HEK293T (cell line): Measurements from ENCODE around the gene ATXN2L.

Source experiments
- BHLHE40 ChIP-seq: fragments of 450-650 bp; IDR thresholded peaks from 2 replicates; pipeline ENCODE4 v1.6.1; 2016; ENCODE audit warnings: mild to moderate bottlenecking, moderate library complexity, borderline replicate concordance
- CTBP1 ChIP-seq: fragments of 450-650 bp; IDR thresholded peaks from 2 replicates; pipeline ENCODE4 v1.6.1; 2016; ENCODE audit warnings: borderline replicate concordance
- ELF4 ChIP-seq: fragments of 450-650 bp; IDR thresholded peaks from 2 replicates; pipeline ENCODE4 v1.6.1; 2017; ENCODE audit warnings: antibody characterized with exemption
- FOXK2 ChIP-seq: fragments of 450-650 bp; IDR thresholded peaks from 2 replicates; pipeline ENCODE4 v1.6.1; 2016; ENCODE audit warnings: mild to moderate bottlenecking
- FOXM1 ChIP-seq: fragments of 450-650 bp; IDR thresholded peaks from 2 replicates; pipeline ENCODE4 v1.6.1; 2017; ENCODE audit warnings: mild to moderate bottlenecking, borderline replicate concordance
- HDGF ChIP-seq: fragments of 450-650 bp; IDR thresholded peaks from 2 replicates; pipeline ENCODE4 v1.6.1; 2017; ENCODE audit warnings: antibody characterized with exemption, borderline replicate concordance
- L3MBTL2 ChIP-seq: fragments of 450-650 bp; conservative IDR thresholded peaks from 2 replicates; pipeline ENCODE4 v1.6.1; 2016; ENCODE audit warnings: mild to moderate bottlenecking
- NFRKB ChIP-seq: fragments of 450-650 bp; IDR thresholded peaks from 2 replicates; pipeline ENCODE4 v1.6.1; 2016; ENCODE audit warnings: mild to moderate bottlenecking, moderate library complexity
- SP1 ChIP-seq: fragments of 450-650 bp; IDR thresholded peaks from 2 replicates; pipeline ENCODE4 v1.6.1; 2017
- TARDBP ChIP-seq: fragments of 450-650 bp; IDR thresholded peaks from 2 replicates; pipeline ENCODE4 v1.6.1; 2016
- ZNF384 ChIP-seq: fragments of 450-650 bp; IDR thresholded peaks from 2 replicates; pipeline ENCODE4 v1.6.1; 2016

GRCh38 chr16:28876973-28877654, 54.3 kb downstream of the ATXN2L start:
- TF ChIP-seq SP1 (no peak), BHLHE40 (no peak), TARDBP (no peak), HDGF (no peak), FOXM1 (no peak), FOXK2 (no peak), ZNF384 (no peak), NFRKB (no peak), L3MBTL2 (no peak), CTBP1 (no peak), ELF4 (no peak)
